LNCAP (cell line): ENCODE measurements around the gene CAPN8.

Source experiments
- CTCF ChIP-seq: fragments of 450-650 bp; IDR thresholded peaks from 2 replicates; pipeline ENCODE4 v1.5.1; 2017; ENCODE audit warnings: mild to moderate bottlenecking

Gene CAPN8

GRCh38 chr1:223618680-223619079 is 46.8 kb downstream of the CAPN8 start:
- TF ChIP-seq CTCF: no peak

GRCh38 chr1:223617323-223618070 is 48.0 kb downstream of the CAPN8 start:
- TF ChIP-seq CTCF: no peak

- no peak for TF ChIP-seq CTCF
Measured at GRCh38 chr1:223616586-223616985, 48.9 kb downstream of the CAPN8 start.

- no peak for TF ChIP-seq CTCF
Measured at GRCh38 chr1:223611936-223612335, 53.6 kb downstream of the CAPN8 start.

GRCh38 chr1:223609977-223610376 is 55.5 kb downstream of the CAPN8 start:
- TF ChIP-seq CTCF: no peak

GRCh38 chr1:223609066-223609465 is 56.4 kb downstream of the CAPN8 start:
- TF ChIP-seq CTCF: no peak

- TF ChIP-seq CTCF: no peak
Measured at GRCh38 chr1:223558512-223558911, 107.0 kb downstream of the CAPN8 start.

GRCh38 chr1:223557130-223557475 is 108.4 kb downstream of the CAPN8 start:
- TF ChIP-seq CTCF: 0 out of 2 replicates have a peak, but pooled peaks have one; percentile 14
